ENCODE measurements around the gene TAF9B. TPM values are rescaled to one million over a fixed set of nuclear protein-coding genes. Genes with fewer than 3 reads are reported as not detected.

TAF9B gene
- total RNA-seq, 1 donor = 41.5 TPM

DNA sequence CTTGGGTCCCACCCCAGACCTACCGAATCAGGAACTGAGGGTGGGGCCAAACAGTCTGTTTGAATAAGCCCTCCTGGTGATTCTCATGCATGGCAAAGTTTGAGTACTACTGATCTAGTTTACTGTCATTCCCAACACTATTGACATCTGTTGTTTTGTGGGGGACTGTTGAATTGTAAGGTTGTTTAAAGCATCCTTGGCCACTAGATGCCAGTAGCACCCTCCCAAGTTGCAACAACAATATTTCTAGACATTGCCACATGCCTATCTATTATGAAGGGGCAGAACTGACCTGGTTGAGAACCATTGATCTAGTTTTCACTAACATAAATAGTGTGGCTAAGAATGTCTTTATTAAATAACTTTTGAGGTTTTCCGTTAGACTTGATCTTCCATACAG lies 15.1 kb downstream of the TAF9B start:
- TF ChIP-seq CTCF (IDR thresholded peaks at IDR 0.05; ENCODE audit: insufficient read depth, low read depth, low read length) = no peak
- H3K4me3 ChIP-seq (ENCODE audit: low read depth, low read length) = no peak overlapping the region
- DNase-seq (ENCODE audit: low read depth) = no peak

DNA sequence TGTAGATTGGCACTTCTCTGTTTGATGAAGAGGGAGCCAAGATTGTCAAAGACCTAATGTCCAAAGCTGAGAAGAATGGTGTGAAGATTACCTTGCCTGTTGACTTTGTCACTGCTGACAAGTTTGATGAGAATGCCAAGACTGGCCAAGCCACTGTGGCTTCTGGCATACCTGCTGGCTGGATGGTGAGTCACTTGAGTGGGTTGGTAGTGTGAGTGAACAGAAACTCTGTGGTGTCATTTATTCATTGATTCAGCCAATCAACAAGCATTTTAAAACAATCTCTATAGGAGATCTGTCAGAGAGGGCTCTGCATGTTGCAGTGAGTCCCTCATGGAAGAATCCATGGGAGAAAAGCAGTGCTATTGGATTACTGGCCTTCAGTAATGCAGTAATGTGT lies 16.3 kb downstream of the TAF9B start:
- no peak for TF ChIP-seq CTCF (IDR thresholded peaks at IDR 0.05; ENCODE audit: insufficient read depth, low read depth, low read length)
- DNase-seq (ENCODE audit: low read depth) = no peak
- no peak overlapping the region for H3K4me3 ChIP-seq (ENCODE audit: low read depth, low read length)

DNA sequence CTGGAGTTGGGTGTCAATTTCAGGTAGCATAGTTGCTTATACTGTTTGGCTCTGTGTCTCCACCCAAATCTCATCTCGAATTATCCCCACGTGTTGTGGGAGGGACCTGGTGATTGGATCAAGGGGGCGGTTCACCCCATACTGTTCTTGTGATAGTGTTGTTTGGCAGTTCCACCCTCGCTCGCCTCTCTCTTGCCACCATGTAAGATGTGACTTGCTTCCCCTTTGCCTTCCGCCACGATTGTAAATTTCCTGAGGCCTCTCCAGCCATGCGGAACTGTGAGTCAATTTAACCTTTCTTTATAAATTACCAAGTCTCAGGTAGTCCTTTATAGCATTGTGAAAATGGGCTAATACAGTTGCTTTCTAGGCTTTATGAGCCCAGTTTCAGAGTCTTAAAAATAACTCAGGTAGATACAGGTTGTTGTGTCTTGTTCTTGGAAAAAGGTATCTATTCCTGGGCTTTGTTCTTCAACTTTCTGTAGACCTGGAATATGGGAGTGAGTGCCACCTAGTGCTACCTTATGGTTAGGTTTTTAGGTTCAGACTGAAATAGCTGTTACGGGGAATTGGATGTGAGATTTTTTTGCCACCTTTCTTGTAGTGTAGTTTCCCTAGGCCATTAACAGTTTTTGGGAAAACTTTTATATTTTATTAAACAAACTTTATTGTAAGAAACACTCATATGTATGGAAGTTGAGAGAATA lies 19.8 kb downstream of the TAF9B start:
- H3K4me3 ChIP-seq (ENCODE audit: low read depth, low read length) = no peak overlapping the region
- TF ChIP-seq CTCF (IDR thresholded peaks at IDR 0.05; ENCODE audit: insufficient read depth, low read depth, low read length) = no peak
- DNase-seq (ENCODE audit: low read depth) = no peak

DNA sequence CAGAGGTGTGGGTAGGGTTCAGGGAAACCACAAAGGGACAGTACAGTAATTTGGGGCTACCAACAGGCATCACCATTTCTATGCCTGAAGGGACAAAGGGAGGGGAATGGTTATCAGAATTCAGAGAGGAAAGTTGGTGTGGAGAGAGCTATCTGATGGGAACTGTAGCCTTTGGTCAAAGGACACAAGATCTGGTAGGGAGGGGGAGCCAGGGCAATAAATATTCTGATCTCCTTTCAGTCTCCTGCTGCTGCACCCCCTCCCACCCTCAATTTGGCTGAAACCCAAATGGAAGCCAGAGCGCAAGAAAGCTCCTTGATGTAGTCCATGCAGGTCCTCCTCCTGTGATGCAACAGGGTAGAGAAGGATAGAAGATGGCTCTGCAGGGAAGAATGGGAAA lies 20.8 kb downstream of the TAF9B start:
- no peak for DNase-seq (ENCODE audit: low read depth)
- H3K4me3 ChIP-seq (ENCODE audit: low read depth, low read length) = no peak overlapping the region
- TF ChIP-seq CTCF (IDR thresholded peaks at IDR 0.05; ENCODE audit: insufficient read depth, low read depth, low read length) = no peak

- TF ChIP-seq CTCF (IDR thresholded peaks at IDR 0.05; ENCODE audit: insufficient read depth, low read depth, low read length) = no peak
- DNase-seq (ENCODE audit: low read depth) = no peak
- no peak overlapping the region for H3K4me3 ChIP-seq (ENCODE audit: low read depth, low read length)
Measured at GRCh38 chrX:78116766-78117165, 22.7 kb downstream of the TAF9B start.

GRCh38 chrX:78116365-78116764 lies 23.1 kb downstream of the TAF9B start:
- no peak overlapping the region for H3K4me3 ChIP-seq (ENCODE audit: low read depth, low read length)
- TF ChIP-seq CTCF (IDR thresholded peaks at IDR 0.05; ENCODE audit: insufficient read depth, low read depth, low read length) = no peak
- DNase-seq (ENCODE audit: low read depth) = no peak
